IMR-90 (cell line): ENCODE measurements around the gene PPIL4. TPM values are rescaled to one million over a fixed set of nuclear protein-coding genes. Genes with fewer than 3 reads are reported as not detected.

Source experiments
- CEBPB ChIP-seq: IDR thresholded peaks from 2 replicates; pipeline ENCODE4 v1.6.1; 2012; ENCODE audit warnings: low read depth, low read length, improper control_type of control experiment
- CTCF ChIP-seq: conservative IDR thresholded peaks from 2 replicates; pipeline ENCODE4 v1.5.1; 2012; ENCODE audit warnings: mild to moderate bottlenecking, low read depth, low read length, improper control_type of control experiment
- MXI1 ChIP-seq: IDR thresholded peaks from 2 replicates; pipeline ENCODE4 v1.6.1; 2012; ENCODE audit warnings: low read depth, mild to moderate bottlenecking, low read length, moderate library complexity, borderline replicate concordance
- RAD21 ChIP-seq: IDR thresholded peaks from 2 replicates; pipeline ENCODE4 v1.6.1; 2012; ENCODE audit warnings: low read length, improper control_type of control experiment
- RFX5 ChIP-seq: IDR thresholded peaks from 2 replicates; pipeline ENCODE4 v1.8.0; 2012; ENCODE audit warnings: low read depth, mild to moderate bottlenecking, low read length, moderate library complexity
- SMC3 ChIP-seq: fragments of 150-350 bp; IDR thresholded peaks from 2 replicates; pipeline ENCODE4 v1.6.1; 2016; ENCODE audit warnings: low read depth, mild to moderate bottlenecking, antibody characterized with exemption, low read length, moderate library complexity
- polyA plus RNA-seq, 3 experiments: library from polyadenylated mRNA; depleted of rRNA; stranded (reverse); fragments of >200 nt; gene quantifications; 2 replicates each; pipeline ENCODE4 v1.2.3, GENCODE V29; 2012; ENCODE audit warnings: low replicate concordance in 1 of 3
- total RNA-seq: library from RNA; depleted of rRNA; stranded (reverse); fragments of >200 nt; gene quantifications from 2 replicates; pipeline ENCODE4 v1.2.3, GENCODE V29; 2012

Gene PPIL4
- total and polyA plus RNA-seq, 2 of the 4 experiments (the other 2 are of a cell fraction), result 10.6 to 13.3 TPM

- TF ChIP-seq CTCF, result no peak
- TF ChIP-seq RAD21, result no peak
- no peak for TF ChIP-seq CEBPB
- TF ChIP-seq RFX5, result no peak
- no peak for TF ChIP-seq MXI1
- TF ChIP-seq SMC3, result no peak
These were observed 18.1 kb upstream of the PPIL4 start (continued) for GRCh38 chr6:149563928-149564325.
